Nephron progenitor cell (in vitro differentiated cells): ENCODE measurements around the gene PRKG1.

ENCODE experiments used
- DNase-seq: peaks from one replicate; pipeline ENCODE4 v3.0.0; 2021
- H3K27ac Mint-ChIP-seq: 2 replicates; pipeline ENCODE4 v1.8.0; 2021; ENCODE audit warnings: mild to moderate bottlenecking, moderate library complexity, mixed read lengths
- H3K27me3 Mint-ChIP-seq: 2 replicates; pipeline ENCODE4 v1.8.0; 2021; ENCODE audit warnings: mild to moderate bottlenecking, low read depth, mixed read lengths; ENCODE audit not compliant: poor library complexity
- H3K36me3 Mint-ChIP-seq: 2 replicates; pipeline ENCODE4 v1.8.0; 2021; ENCODE audit warnings: low read depth, mixed read lengths
- H3K4me1 Mint-ChIP-seq: 2 replicates; pipeline ENCODE4 v1.8.0; 2021; ENCODE audit warnings: mixed read lengths
- H3K4me3 Mint-ChIP-seq: 2 replicates; pipeline ENCODE4 v1.8.0; 2021; ENCODE audit warnings: mild to moderate bottlenecking, moderate library complexity, mixed read lengths
- H3K9me3 Mint-ChIP-seq: 2 replicates; pipeline ENCODE4 v1.8.0; 2021; ENCODE audit warnings: mild to moderate bottlenecking, moderate library complexity, mixed read lengths
- TF ChIP-seq, protein P1 (sequence below): fragments of 200-600 bp; sonication (generic); IDR thresholded peaks from 2 replicates; pipeline ENCODE4 v1.5.0; 2021; ENCODE audit warnings: antibody characterized with exemption

The PRKG1 gene

DNA sequence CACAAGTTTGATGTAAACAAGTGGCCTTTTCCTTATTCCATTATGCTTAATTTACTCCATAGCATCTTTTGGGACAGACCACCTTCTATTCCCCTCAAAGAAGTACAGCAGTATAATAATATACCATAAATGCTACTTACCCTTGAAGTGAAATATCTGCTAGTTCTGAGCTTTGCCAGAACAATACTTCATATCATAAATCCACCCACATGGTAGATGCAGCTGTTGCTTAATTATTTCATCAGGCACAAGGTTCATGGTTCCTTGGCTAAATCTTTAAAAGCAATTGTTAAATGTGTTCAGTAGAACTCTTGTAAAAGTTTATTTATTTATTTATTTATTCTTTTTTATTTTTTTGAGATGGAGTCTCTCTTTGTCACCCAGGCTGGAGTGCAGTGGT is 592.2 kb downstream of the PRKG1 start:
- TF ChIP-seq, protein P1, sequence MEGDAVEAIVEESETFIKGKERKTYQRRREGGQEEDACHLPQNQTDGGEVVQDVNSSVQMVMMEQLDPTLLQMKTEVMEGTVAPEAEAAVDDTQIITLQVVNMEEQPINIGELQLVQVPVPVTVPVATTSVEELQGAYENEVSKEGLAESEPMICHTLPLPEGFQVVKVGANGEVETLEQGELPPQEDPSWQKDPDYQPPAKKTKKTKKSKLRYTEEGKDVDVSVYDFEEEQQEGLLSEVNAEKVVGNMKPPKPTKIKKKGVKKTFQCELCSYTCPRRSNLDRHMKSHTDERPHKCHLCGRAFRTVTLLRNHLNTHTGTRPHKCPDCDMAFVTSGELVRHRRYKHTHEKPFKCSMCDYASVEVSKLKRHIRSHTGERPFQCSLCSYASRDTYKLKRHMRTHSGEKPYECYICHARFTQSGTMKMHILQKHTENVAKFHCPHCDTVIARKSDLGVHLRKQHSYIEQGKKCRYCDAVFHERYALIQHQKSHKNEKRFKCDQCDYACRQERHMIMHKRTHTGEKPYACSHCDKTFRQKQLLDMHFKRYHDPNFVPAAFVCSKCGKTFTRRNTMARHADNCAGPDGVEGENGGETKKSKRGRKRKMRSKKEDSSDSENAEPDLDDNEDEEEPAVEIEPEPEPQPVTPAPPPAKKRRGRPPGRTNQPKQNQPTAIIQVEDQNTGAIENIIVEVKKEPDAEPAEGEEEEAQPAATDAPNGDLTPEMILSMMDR = no peak
- no peak for DNase-seq
- H3K27me3 Mint-ChIP-seq = no peaks in the 10 kb centered on the region
- peaks cover 7% of the 10 kb centered on the region for H3K4me1 Mint-ChIP-seq
- H3K27ac Mint-ChIP-seq = no peak overlapping the region
- peaks cover 8% of the 10 kb centered on the region for H3K9me3 Mint-ChIP-seq
- H3K36me3 Mint-ChIP-seq = no peaks in the 10 kb centered on the region
- H3K4me3 Mint-ChIP-seq = no peak overlapping the region

GRCh38 chr10:51667678-51668335 is 593.5 kb downstream of the PRKG1 start:
- H3K9me3 Mint-ChIP-seq = peaks cover 21% of the 10 kb centered on the region
- peaks cover 7% of the 10 kb centered on the region for H3K4me1 Mint-ChIP-seq
- no peak overlapping the region for H3K4me3 Mint-ChIP-seq
- no peak for DNase-seq
- no peaks in the 10 kb centered on the region for H3K27me3 Mint-ChIP-seq
- TF ChIP-seq, protein P1 = no peak
- H3K27ac Mint-ChIP-seq = no peak overlapping the region
- peaks cover 9% of the 10 kb centered on the region for H3K36me3 Mint-ChIP-seq

- Mint-ChIP-seq H3K27ac (no peak overlapping the region), H3K4me3 (no peak overlapping the region), H3K27me3 (no peaks in the 10 kb centered on the region), H3K9me3 (peaks cover 21% of the 10 kb centered on the region), H3K4me1 (peaks cover 7% of the 10 kb centered on the region), H3K36me3 (peaks cover 9% of the 10 kb centered on the region)
- TF ChIP-seq, protein P1 = no peak
- no peak for DNase-seq
Observed at GRCh38 chr10:51668336-51668689, 594.0 kb downstream of the PRKG1 start.

DNA sequence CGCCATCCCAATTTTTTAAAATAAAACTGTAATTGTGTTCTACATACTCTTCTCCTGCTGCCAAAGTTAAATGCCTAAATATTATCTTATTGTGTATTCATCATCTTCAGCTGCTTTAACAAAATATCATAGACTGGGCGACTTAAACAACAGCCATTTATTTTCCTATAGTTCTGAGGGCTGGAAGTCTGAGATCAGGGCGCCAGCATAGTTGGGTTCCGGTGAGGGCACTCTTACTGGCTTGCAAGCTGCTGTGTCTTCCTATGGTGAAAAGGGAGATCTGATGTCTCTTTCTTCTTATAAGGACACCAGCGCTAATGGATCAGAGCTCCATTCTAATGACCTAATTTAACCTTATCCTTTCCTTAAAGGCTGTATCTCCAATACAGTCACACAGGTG is 594.8 kb downstream of the PRKG1 start:
- no peak for DNase-seq
- no peaks in the 10 kb centered on the region for H3K27me3 Mint-ChIP-seq
- H3K4me3 Mint-ChIP-seq = no peak overlapping the region
- TF ChIP-seq, protein P1 = no peak
- H3K4me1 Mint-ChIP-seq = peaks cover 7% of the 10 kb centered on the region
- H3K27ac Mint-ChIP-seq = no peak overlapping the region
- peaks cover 9% of the 10 kb centered on the region for H3K36me3 Mint-ChIP-seq
- H3K9me3 Mint-ChIP-seq = peaks cover 21% of the 10 kb centered on the region

GRCh38 chr10:51672039-51672535 is 597.8 kb downstream of the PRKG1 start:
- H3K27ac Mint-ChIP-seq = no peak overlapping the region
- H3K4me3 Mint-ChIP-seq = no peak overlapping the region
- H3K4me1 Mint-ChIP-seq = peaks cover 7% of the 10 kb centered on the region
- peaks cover 9% of the 10 kb centered on the region for H3K36me3 Mint-ChIP-seq
- peaks cover 21% of the 10 kb centered on the region for H3K9me3 Mint-ChIP-seq
- TF ChIP-seq, protein P1 = no peak
- H3K27me3 Mint-ChIP-seq = peaks cover 5% of the 10 kb centered on the region
- DNase-seq = no peak

GRCh38 chr10:51675088-51675487 is 600.8 kb downstream of the PRKG1 start:
- no peak for DNase-seq
- H3K4me1 Mint-ChIP-seq = no peaks in the 10 kb centered on the region
- H3K27me3 Mint-ChIP-seq = peaks cover 8% of the 10 kb centered on the region
- H3K27ac Mint-ChIP-seq = no peak overlapping the region
- H3K4me3 Mint-ChIP-seq = no peak overlapping the region
- TF ChIP-seq, protein P1 = no peak
- peaks cover 21% of the 10 kb centered on the region for H3K9me3 Mint-ChIP-seq
- H3K36me3 Mint-ChIP-seq = peaks cover 9% of the 10 kb centered on the region
